KMS-11 (cell line): ENCODE data around the gene ARHGAP25.

Source experiments
- H2AFZ ChIP-seq: fragments of 200-600 bp; sonication (generic); 2 replicates; pipeline ENCODE4 v1.6.1; 2016; ENCODE audit warnings: antibody characterized with exemption, mixed run types, low read depth
- H3K27ac ChIP-seq: fragments of 200-600 bp; sonication (generic); 2 replicates; pipeline ENCODE4 v1.6.1; 2016; ENCODE audit warnings: mild to moderate bottlenecking, mixed run types
- H3K27me3 ChIP-seq: fragments of 200-600 bp; sonication (generic); 2 replicates; pipeline ENCODE4 v1.6.1; 2017; ENCODE audit warnings: mild to moderate bottlenecking, low read depth, mixed run types, moderate library complexity; ENCODE audit not compliant: insufficient read depth
- H3K36me3 ChIP-seq: fragments of 200-600 bp; sonication (generic); 2 replicates; pipeline ENCODE4 v1.6.1; 2017; ENCODE audit warnings: mild to moderate bottlenecking, mixed run types; ENCODE audit not compliant: insufficient read depth
- H3K4me1 ChIP-seq: fragments of 200-600 bp; sonication (generic); 2 replicates; pipeline ENCODE4 v1.6.1; 2016; ENCODE audit warnings: mild to moderate bottlenecking, low read depth, mixed run types; ENCODE audit not compliant: poor library complexity, severe bottlenecking
- H3K4me2 ChIP-seq: fragments of 200-600 bp; sonication (generic); 2 replicates; pipeline ENCODE4 v1.7.0; 2016; ENCODE audit warnings: mild to moderate bottlenecking, mixed run types
- H3K4me3 ChIP-seq: fragments of 200-600 bp; sonication (generic); IDR thresholded peaks from 2 replicates; pipeline ENCODE4 v1.6.1; 2017; ENCODE audit warnings: low read depth, low read length, mixed read lengths; ENCODE audit not compliant: insufficient read depth
- H3K79me2 ChIP-seq: fragments of 200-600 bp; sonication (generic); 2 replicates; pipeline ENCODE4 v1.6.1; 2016; ENCODE audit warnings: low read depth, mixed run types; ENCODE audit not compliant: insufficient read depth
- H3K9ac ChIP-seq: fragments of 200-600 bp; sonication (generic); 2 replicates; pipeline ENCODE4 v1.6.1; 2016; ENCODE audit warnings: mild to moderate bottlenecking, mixed run types
- H4K20me1 ChIP-seq: fragments of 200-600 bp; sonication (generic); 2 replicates; pipeline ENCODE4 v1.6.1; 2016; ENCODE audit warnings: mild to moderate bottlenecking, mixed run types; ENCODE audit not compliant: insufficient read depth
- TF ChIP-seq, protein P1 (sequence below): fragments of 200-600 bp; sonication (generic); conservative IDR thresholded peaks from 2 replicates; pipeline ENCODE4 v1.6.1; 2017; ENCODE audit warnings: low read depth, mild to moderate bottlenecking, antibody characterized with exemption, low read length, moderate library complexity, mixed read lengths

The ARHGAP25 gene

GRCh38 chr2:68734176-68734575, 435 bp upstream of the ARHGAP25 start:
- peaks cover 16% of the 10 kb centered on the region for H3K4me1 ChIP-seq
- H3K36me3 ChIP-seq, result no peaks in the 10 kb centered on the region
- H4K20me1 ChIP-seq, result no peaks in the 10 kb centered on the region
- TF ChIP-seq, protein P1, sequence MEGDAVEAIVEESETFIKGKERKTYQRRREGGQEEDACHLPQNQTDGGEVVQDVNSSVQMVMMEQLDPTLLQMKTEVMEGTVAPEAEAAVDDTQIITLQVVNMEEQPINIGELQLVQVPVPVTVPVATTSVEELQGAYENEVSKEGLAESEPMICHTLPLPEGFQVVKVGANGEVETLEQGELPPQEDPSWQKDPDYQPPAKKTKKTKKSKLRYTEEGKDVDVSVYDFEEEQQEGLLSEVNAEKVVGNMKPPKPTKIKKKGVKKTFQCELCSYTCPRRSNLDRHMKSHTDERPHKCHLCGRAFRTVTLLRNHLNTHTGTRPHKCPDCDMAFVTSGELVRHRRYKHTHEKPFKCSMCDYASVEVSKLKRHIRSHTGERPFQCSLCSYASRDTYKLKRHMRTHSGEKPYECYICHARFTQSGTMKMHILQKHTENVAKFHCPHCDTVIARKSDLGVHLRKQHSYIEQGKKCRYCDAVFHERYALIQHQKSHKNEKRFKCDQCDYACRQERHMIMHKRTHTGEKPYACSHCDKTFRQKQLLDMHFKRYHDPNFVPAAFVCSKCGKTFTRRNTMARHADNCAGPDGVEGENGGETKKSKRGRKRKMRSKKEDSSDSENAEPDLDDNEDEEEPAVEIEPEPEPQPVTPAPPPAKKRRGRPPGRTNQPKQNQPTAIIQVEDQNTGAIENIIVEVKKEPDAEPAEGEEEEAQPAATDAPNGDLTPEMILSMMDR, result no peak
- H3K27ac ChIP-seq, result no peak overlapping the region
- no peak overlapping the region for H3K4me3 ChIP-seq
- H3K4me2 ChIP-seq, result no peak overlapping the region
- H3K27me3 ChIP-seq, result no peaks in the 10 kb centered on the region
- H3K79me2 ChIP-seq, result no peaks in the 10 kb centered on the region
- H3K9ac ChIP-seq, result no peak overlapping the region
- no peak overlapping the region for H2AFZ ChIP-seq

- H3K4me3 ChIP-seq, result no peak overlapping the region
Observed at GRCh38 chr2:68736086-68736485, 1.5 kb downstream of the ARHGAP25 start.

DNA sequence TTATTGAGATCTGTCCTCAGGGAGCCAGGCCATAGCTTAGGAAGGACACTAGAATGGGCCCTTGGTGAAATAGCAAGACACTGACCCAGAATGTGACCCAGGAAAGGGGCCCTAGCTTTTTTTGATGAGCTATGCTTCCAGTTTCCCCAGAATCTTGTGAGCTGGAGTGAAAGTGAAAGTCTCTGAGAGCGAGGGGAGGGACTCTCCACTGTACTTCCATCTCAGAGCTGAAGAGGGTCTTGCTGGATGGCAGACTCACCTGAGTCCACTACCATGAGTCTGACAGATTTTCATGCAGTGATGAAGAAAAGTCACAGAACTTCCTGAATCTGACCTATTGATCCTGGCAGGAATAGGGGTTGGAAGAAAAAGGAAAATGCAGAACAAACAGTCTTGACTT, 3.1 kb downstream of the ARHGAP25 start:
- Histone ChIP-seq H3K4me2 (peak overlapping the region; percentile 34; the same call in 1 of the 2 replicates), H3K36me3 (no peaks in the 10 kb centered on the region), H3K4me1 (peaks cover 16% of the 10 kb centered on the region), H3K27me3 (no peaks in the 10 kb centered on the region), H2AFZ (no peak overlapping the region), H4K20me1 (no peaks in the 10 kb centered on the region), H3K9ac (no peak overlapping the region), H3K4me3 (no peak overlapping the region), H3K79me2 (no peaks in the 10 kb centered on the region), H3K27ac (no peak overlapping the region)
- TF ChIP-seq, protein P1, result no peak

More at GRCh38 chr2:68736086-68736485, 1.5 kb downstream of the ARHGAP25 start:
- no peak overlapping the region for H2AFZ ChIP-seq
- H3K79me2 ChIP-seq, result no peaks in the 10 kb centered on the region
- no peaks in the 10 kb centered on the region for H3K27me3 ChIP-seq
- H4K20me1 ChIP-seq, result no peaks in the 10 kb centered on the region
- no peak overlapping the region for H3K9ac ChIP-seq
- H3K4me2 ChIP-seq, result no peak overlapping the region
- H3K4me1 ChIP-seq, result peaks cover 16% of the 10 kb centered on the region
- TF ChIP-seq, protein P1, result no peak
- H3K36me3 ChIP-seq, result no peaks in the 10 kb centered on the region
- H3K27ac ChIP-seq, result no peak overlapping the region

GRCh38 chr2:68738906-68739594, 4.4 kb downstream of the ARHGAP25 start:
- H3K27me3 ChIP-seq, result no peaks in the 10 kb centered on the region
- no peaks in the 10 kb centered on the region for H3K36me3 ChIP-seq
- H3K27ac ChIP-seq, result no peak overlapping the region
- H3K79me2 ChIP-seq, result no peaks in the 10 kb centered on the region
- no peak overlapping the region for H2AFZ ChIP-seq
- no peaks in the 10 kb centered on the region for H4K20me1 ChIP-seq
- H3K4me1 ChIP-seq, result peaks cover 16% of the 10 kb centered on the region
- no peak overlapping the region for H3K4me2 ChIP-seq
- H3K9ac ChIP-seq, result no peak overlapping the region
- TF ChIP-seq, protein P1, result no peak
- H3K4me3 ChIP-seq, result no peak overlapping the region
